ENCODE results near the gene PDE4B. TPM values are rescaled to one million over a fixed set of nuclear protein-coding genes. Genes with fewer than 3 reads are reported as not detected.

Gene PDE4B
- total RNA-seq, 1 experiment from 2014 or later, result 1.4 TPM

DNA sequence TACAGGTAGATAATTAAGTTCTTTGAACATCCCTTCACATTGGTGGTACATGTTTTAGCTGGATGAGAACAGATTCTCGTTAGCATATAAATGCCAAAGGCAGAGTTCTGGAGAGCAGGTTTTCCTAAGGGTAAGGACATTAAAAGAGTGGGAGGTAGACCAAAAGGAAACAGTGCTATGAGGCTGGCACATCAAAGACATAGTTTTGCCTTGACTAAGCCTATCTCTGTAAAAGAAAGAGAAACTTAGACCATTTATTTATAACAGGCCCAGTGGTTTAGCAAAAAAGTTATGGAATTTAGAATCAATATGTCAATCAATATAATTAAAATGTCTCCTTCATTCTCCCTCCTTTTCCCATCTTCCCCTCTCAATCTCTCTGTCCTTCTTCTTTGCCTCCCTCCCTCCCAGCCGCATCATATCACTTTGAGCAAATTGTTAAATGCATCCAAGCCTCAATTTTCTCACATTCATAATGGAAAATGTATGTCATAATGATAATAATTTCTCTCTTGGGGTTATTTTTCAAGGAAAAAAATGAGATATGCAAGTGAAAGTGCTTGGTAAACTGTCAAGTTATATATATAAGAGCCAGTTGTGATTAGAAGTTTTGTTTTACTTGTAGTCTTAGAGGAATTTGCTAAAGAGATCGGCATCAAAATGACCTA, 531.4 kb downstream of the PDE4B start:
- POLR2A ChIA-PET (ENCODE audit: unreplicated experiment), result no interaction called here
- Histone ChIP-seq H3K9me3 (ENCODE audit: low read length) (no peaks in the 10 kb centered on the region), H3K4me1 (ENCODE audit: insufficient read depth, low read length) (no peaks in the 10 kb centered on the region), H3K4me2 (ENCODE audit: low read length) (no peak overlapping the region), H2AFZ (ENCODE audit: low read length) (no peak overlapping the region), H3K4me3 (ENCODE audit: low read length) (no peak overlapping the region), H3K79me2 (ENCODE audit: low read length) (no peaks in the 10 kb centered on the region), H3K9me2 (replicated peaks; ENCODE audit: low read length) (no peaks in the 10 kb centered on the region), H3K27me3 (ENCODE audit: low read length) (no peaks in the 10 kb centered on the region), H3K36me3 (ENCODE audit: low read depth, low read length) (no peaks in the 10 kb centered on the region), H4K20me1 (ENCODE audit: low read length) (no peaks in the 10 kb centered on the region), H3K27ac (ENCODE audit: low read length) (no peak overlapping the region), H3F3A (ENCODE audit: low read length, unreplicated experiment) (no peaks in the 10 kb centered on the region), H3K9ac (ENCODE audit: low read length) (no peak overlapping the region)
- DNase-seq (no peak), ATAC-seq (no peak)
- intact Hi-C loops (cut with micrococcal nuclease), result no loop called here
- BruUV-seq (replicated peaks), result no TSS peak
- no peak for TF ChIP-seq EZH2 (IDR thresholded peaks at IDR 0.05; ENCODE audit: low read length, unreplicated experiment)
- no peak for TF ChIP-seq EZH2phosphoT487 (IDR thresholded peaks at IDR 0.05; ENCODE audit: borderline replicate concordance, low read length)
- TF ChIP-seq, protein P1, sequence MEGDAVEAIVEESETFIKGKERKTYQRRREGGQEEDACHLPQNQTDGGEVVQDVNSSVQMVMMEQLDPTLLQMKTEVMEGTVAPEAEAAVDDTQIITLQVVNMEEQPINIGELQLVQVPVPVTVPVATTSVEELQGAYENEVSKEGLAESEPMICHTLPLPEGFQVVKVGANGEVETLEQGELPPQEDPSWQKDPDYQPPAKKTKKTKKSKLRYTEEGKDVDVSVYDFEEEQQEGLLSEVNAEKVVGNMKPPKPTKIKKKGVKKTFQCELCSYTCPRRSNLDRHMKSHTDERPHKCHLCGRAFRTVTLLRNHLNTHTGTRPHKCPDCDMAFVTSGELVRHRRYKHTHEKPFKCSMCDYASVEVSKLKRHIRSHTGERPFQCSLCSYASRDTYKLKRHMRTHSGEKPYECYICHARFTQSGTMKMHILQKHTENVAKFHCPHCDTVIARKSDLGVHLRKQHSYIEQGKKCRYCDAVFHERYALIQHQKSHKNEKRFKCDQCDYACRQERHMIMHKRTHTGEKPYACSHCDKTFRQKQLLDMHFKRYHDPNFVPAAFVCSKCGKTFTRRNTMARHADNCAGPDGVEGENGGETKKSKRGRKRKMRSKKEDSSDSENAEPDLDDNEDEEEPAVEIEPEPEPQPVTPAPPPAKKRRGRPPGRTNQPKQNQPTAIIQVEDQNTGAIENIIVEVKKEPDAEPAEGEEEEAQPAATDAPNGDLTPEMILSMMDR (conservative IDR thresholded peaks at IDR 0.05; ENCODE audit: low read depth, low read length), result no peak
- CTCF ChIA-PET, result no interaction called here

DNA sequence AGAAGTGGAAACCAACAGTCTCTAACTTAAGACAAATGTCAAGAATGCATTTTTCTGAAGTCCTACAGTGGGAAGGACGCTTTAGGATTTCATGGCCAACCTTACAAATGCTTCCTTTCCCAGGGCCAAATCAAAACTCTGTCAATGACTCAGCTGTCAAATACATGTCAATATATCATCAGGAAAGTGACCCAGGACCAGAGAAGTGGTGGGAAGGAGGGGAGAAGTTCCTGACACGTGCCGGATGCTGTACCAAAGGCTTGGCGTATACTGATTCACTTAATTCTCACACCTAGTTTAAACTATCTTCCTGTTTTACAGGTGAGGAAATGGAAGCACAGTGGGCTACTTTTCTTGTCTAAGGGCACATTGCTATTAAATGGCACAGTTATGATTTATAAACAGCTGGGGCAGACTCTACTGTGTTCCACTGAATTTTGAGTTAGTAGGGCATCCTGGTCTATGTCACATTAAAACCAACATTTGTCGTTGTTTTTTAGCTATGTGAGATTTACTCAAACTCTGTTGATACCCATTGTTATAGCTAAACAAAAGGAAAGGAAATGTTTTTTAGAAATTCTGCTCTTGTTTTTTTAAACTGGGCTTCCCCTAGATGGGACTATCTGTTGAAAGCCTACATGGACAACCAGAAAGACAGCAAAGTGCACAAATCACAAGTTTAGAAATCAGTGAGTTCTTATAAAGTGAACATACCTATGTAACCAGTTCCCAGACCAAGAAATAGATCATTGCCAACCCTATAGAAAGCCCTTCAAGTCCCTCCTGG, 533.1 kb downstream of the PDE4B start:
- Histone ChIP-seq H3K4me3 (ENCODE audit: low read length) (no peak overlapping the region), H3K36me3 (ENCODE audit: low read depth, low read length) (no peaks in the 10 kb centered on the region), H3K9me3 (ENCODE audit: low read length) (no peaks in the 10 kb centered on the region), H3K9me2 (replicated peaks; ENCODE audit: low read length) (no peaks in the 10 kb centered on the region), H3K27me3 (ENCODE audit: low read length) (no peaks in the 10 kb centered on the region), H2AFZ (ENCODE audit: low read length) (no peak overlapping the region), H3K9ac (ENCODE audit: low read length) (no peak overlapping the region), H3K4me2 (ENCODE audit: low read length) (no peak overlapping the region), H3K4me1 (ENCODE audit: insufficient read depth, low read length) (peaks cover 4% of the 10 kb centered on the region), H3K79me2 (ENCODE audit: low read length) (no peaks in the 10 kb centered on the region), H3K27ac (ENCODE audit: low read length) (no peak overlapping the region), H3F3A (ENCODE audit: low read length, unreplicated experiment) (no peaks in the 10 kb centered on the region), H4K20me1 (ENCODE audit: low read length) (no peaks in the 10 kb centered on the region)
- no peak for TF ChIP-seq EZH2phosphoT487 (IDR thresholded peaks at IDR 0.05; ENCODE audit: borderline replicate concordance, low read length)
- no peak for TF ChIP-seq EZH2 (IDR thresholded peaks at IDR 0.05; ENCODE audit: low read length, unreplicated experiment)
- TF ChIP-seq, protein P1 (conservative IDR thresholded peaks at IDR 0.05; ENCODE audit: low read depth, low read length), result no peak
- intact Hi-C loops (cut with micrococcal nuclease), result no loop called here
- DNase-seq (no peak), ATAC-seq (no peak)
- BruUV-seq (replicated peaks), result no TSS peak
- CTCF ChIA-PET, result no interaction called here
- POLR2A ChIA-PET (ENCODE audit: unreplicated experiment), result no interaction called here

DNA sequence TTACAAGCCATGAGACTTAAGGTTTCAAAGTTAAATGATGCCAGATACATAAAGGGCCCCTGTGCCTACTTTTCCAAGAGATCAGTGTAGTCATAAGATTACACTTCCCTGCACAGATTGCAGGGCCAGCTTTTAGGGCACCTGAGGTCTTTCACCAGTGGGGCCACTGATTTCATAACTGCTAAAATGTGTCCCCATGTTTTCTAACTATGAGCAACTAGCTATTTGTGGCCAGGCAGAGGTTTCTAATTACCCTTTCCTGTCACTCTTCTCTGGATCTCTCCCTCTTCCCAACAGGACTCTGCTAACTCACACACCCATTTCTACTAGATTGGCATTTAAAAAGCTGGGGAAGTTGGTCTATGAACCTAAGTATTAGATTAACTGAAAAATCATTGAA, 534.2 kb downstream of the PDE4B start:
- H3K27me3 ChIP-seq (ENCODE audit: low read length), result no peaks in the 10 kb centered on the region
- H3K9me2 ChIP-seq (replicated peaks; ENCODE audit: low read length), result no peaks in the 10 kb centered on the region
- ChIA-PET CTCF (no interaction called here), POLR2A (ENCODE audit: unreplicated experiment) (no interaction called here)
- no peaks in the 10 kb centered on the region for H3F3A ChIP-seq (ENCODE audit: low read length, unreplicated experiment)
- intact Hi-C loops (cut with micrococcal nuclease), result no loop called here
- H3K4me1 ChIP-seq (ENCODE audit: insufficient read depth, low read length), result peaks cover 15% of the 10 kb centered on the region
- no peak overlapping the region for H3K27ac ChIP-seq (ENCODE audit: low read length)
- no peaks in the 10 kb centered on the region for H3K36me3 ChIP-seq (ENCODE audit: low read depth, low read length)
- ATAC-seq (no peak), DNase-seq (no peak)
- H2AFZ ChIP-seq (ENCODE audit: low read length), result no peak overlapping the region
- no peaks in the 10 kb centered on the region for H3K79me2 ChIP-seq (ENCODE audit: low read length)
- TF ChIP-seq, protein P1 (conservative IDR thresholded peaks at IDR 0.05; ENCODE audit: low read depth, low read length), result no peak
- no peak for TF ChIP-seq EZH2 (IDR thresholded peaks at IDR 0.05; ENCODE audit: low read length, unreplicated experiment)
- no peak for TF ChIP-seq EZH2phosphoT487 (IDR thresholded peaks at IDR 0.05; ENCODE audit: borderline replicate concordance, low read length)
- BruUV-seq (replicated peaks), result no TSS peak
- no peak overlapping the region for H3K4me3 ChIP-seq (ENCODE audit: low read length)
- H3K4me2 ChIP-seq (ENCODE audit: low read length), result no peak overlapping the region
- H3K9me3 ChIP-seq (ENCODE audit: low read length), result no peaks in the 10 kb centered on the region
- no peak overlapping the region for H3K9ac ChIP-seq (ENCODE audit: low read length)
- no peaks in the 10 kb centered on the region for H4K20me1 ChIP-seq (ENCODE audit: low read length)

Data from PC-3 (cell line).